H1 (cell line): ENCODE measurements around the gene COL8A1. TPM values are rescaled to one million over a fixed set of nuclear protein-coding genes. Genes with fewer than 3 reads are reported as not detected.

Experiments
- EP300 ChIP-seq, 2 experiments: IDR thresholded peaks; 1 replicate in 1 of 2; 2 replicates in 1 of 2; pipeline ENCODE4 v1.6.1; 2011 to 2012; ENCODE audit warnings: low read depth in 2 of 2, low read length in 2 of 2, mild to moderate bottlenecking in 2 of 2, borderline replicate concordance in 1 of 2, inconsistent platforms in 1 of 2, moderate library complexity in 1 of 2
- FOSL1 ChIP-seq: IDR thresholded peaks from 2 replicates; pipeline ENCODE4 v1.6.1; 2011; ENCODE audit warnings: mild to moderate bottlenecking, low read depth, low read length, moderate library complexity; ENCODE audit not compliant: insufficient read depth
- HDAC6 ChIP-seq: IDR thresholded peaks from one replicate; pipeline ENCODE4 v1.7.1; 2012; ENCODE audit warnings: low read depth, mild to moderate bottlenecking, inconsistent platforms, low read length, moderate library complexity
- polyA plus RNA-seq, 7 experiments: library from polyadenylated mRNA; depleted of rRNA in 3 of 7; stranded (reverse) in 5 of 7; unstranded in 2 of 7; fragments of >200 nt in 5 of 7; fragments of 200-250 nt in 2 of 7; gene quantifications; 1 replicate in 5 of 7; 2 replicates in 1 of 7; 4 replicates in 1 of 7; pipeline versions ENCODE4 v1.2.1 to v1.2.3, GENCODE V29; 2011 to 2013; ENCODE audit warnings: missing spikeins in 2 of 7, mixed read lengths in 2 of 7
- total RNA-seq: library from RNA; stranded (reverse); fragmentation: NEBNext Ultra II Directional; extraction: Animal tissue kit (Norgen Biotek cat#: 25700); gene quantifications from 2 replicates; pipeline ENCODE4 v1.2.1, GENCODE V29; 2021

Gene COL8A1
- total and polyA plus RNA-seq, 2 of the 8 experiments (the other 6 are each of a cell fraction or from before 2014, with no cell fraction given), result 0.21 to 1.2 TPM

GRCh38 chr3:99630815-99631214, 7.6 kb upstream of the COL8A1 start (continued):
- no peak for TF ChIP-seq EP300 (IDR thresholded peaks at IDR 0.05; ENCODE audit: borderline replicate concordance in 1 of 2, low read depth in 2 of 2, low read length in 2 of 2)
- TF ChIP-seq FOSL1, result no peak
- no peak for TF ChIP-seq HDAC6
- TF ChIP-seq, all 59 proteins: peak for 0
